Nucleus accumbens (tissue), 56 donors: ENCODE data around the gene CIC.
A peak's percentile ranks its signal among the peaks of the same experiment; 100 is the strongest.

Experiments used
- DNase-seq, 56 donors: peaks; one replicate each; lab custom pipeline; 2025; lab: John Stamatoyannopoulos, UW

Gene CIC

DNA sequence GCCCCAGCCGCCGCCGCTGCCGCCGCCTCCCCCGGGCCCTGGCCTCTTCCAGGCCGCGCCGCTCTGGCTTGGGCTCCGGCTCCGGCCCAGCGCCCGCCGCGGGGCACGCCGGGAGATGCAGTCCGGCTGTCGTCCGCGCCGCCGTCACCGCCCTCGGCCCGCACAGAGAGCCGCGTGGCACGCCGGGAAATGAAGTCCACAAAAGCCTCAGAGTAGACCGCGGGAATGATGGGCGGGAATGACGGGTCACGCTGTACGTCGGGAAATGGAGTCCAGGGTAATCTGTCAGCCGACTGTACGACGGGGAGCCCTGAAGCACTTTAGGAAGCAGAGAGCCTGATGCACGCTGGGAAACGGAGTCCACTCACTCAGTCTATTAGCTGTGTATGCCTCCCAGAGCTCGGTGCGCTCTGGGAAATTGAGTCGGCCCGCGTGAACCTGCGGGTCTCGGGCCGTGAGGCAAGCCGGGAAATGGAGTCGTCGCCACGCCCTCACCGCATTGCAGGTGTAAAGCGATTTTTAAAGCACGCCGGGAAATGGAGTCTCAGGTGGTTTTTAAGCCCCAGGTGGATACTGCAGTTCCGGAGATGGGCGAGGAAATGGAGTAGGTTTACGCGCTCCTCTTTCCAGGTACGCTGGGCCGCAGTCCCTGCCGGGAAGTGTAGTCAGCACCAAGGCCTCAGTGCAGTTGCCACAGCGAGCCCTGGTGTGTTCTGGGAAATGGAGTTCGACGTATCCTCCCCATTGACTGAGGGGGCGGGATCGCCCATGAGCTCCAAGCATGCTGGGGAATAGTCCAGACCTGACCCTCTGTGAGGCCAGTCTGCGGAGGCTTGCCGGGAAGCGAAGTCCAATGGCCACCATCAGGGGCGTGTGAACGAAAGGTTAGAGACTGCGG lies 26.3 kb upstream of the CIC start, which contains the start of gene GSK3A:
TSS of gene GSK3A (minus strand) at position 91 of the 898 bp plus-strand sequence. CDS start 137 bp downstream, outside the sequence.
- DNase-seq = peak; percentile 97 to 100 (median 100)

DNA sequence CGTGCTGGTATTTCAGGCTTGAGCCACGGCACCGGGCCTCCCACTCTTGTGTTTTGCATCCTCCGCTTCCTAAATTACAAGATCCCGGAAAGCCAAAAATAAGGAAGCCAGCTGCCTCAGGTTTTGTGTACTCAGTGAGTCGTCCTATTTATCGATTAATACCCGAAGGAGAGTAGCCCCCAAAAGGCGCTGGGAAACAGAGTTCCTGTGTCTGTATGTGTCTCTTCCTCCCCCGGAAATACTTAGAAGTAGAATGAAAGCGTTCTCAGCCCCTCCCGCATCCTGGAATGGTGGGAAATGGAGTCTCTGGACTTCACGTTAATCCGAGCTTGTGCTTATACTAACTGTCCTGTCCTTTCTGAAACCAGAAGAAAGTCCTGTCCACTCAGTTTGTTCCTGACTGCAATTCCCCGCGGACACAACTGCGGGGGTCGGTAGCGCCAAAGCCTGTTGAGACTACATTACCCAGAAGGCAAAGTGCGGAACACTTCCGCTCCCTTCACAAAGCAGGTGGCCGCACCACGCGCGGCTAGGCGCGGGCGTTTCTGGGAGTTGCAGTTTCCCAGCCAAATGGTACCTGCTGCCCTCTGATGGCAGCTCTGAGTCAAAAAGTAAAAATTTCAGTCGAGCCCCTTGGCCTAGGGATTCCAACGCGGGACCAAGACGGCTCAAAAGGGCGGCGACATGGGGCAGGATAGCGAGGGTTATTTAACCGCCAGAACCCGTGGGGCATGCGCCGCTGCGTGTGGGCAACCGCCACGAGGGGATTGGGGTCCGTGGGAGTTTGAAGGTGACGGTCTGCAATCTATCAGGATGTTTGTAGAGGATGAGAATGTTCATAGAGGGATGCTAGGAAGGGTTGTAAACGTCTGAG lies 24.5 kb upstream of the CIC start:
- peak; percentile 66 to 97 (median 90) for DNase-seq

DNA sequence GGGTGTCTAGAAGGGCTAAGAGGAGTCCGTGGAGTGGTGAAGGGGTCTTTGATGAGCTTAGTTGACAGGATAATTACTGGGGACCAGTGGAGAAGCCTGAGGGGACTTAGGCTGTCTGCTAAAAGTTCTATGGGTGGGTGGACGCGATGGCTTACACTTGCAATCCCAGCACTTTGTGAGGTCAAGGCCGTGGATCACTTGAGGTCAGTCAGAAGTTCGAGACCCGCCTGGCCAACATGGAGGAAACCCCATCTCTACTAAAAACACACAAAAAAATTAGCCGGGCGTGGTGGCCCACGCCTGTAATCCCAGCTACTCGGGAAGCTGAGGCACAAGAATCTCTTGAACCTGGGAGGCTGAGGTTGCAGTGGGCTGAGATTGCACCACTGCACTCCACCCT lies 23.8 kb upstream of the CIC start:
- DNase-seq = no peak

- DNase-seq = peak; percentile 12 to 94 (median 80)
These were observed 22.7 kb upstream of the CIC start for GRCh38 chr19:42246143-42246921.

DNA sequence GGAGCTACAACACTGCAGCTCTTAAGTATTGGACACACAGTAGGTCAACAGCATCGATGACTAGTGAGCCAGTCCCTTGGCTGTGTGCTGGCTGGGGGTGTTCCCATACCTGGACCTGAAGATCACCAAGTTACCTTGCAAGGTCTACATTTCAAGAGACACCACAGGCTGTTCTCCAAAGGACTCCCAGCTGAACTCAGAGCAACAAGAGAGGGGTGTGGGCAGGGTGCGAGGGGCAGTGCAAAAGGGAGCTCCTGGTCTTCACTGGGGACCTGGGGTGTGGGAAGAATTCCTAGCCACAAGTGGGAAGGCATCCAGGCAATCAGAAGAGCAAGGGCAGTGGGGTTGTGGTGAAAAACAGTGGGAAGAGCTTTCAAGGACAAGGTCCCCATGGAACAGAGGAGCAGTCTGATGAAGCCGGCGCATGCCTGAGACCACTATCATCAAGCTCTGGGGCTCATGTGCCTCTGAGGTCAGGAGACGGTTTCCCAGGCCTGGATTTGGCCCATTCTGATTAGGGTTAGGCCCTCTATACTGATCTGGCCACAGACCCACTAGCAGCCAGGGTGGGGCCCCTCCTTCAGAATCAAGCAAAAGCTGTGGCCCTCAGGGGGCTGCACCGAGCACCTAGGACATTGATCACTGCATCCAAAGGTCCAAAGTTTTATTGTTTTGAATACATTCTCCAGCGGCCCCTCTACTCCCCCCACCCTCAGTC lies 22.0 kb upstream of the CIC start:
- DNase-seq = no peak

DNA sequence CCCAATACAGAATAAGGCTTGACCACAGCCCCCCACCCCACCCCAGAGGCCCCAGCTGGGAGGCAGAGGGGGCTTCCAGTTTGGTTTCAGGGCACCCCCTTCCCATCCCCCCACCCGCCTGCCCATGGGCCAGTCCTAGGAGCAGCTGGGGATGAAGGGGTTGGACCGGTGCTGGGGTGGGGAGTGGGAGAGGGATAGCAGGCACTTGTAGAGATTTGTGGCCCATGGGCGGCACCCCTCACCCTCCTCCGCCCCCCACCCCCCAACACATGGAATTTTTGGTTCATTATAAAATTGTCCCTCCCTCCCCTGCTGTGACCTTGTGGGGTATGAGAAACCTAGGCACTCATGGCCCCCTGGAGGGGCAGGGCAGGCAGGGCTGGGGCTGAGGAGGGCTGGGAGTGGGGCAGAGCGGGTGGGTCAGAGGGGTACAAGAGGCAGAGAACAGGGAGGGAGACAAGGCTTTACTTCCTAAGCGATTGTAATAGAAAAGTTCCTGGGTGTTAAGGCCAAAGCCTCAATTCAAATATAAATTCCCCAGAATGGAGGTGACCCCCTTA lies 21.3 kb upstream of the CIC start:
- no peak for DNase-seq

DNA sequence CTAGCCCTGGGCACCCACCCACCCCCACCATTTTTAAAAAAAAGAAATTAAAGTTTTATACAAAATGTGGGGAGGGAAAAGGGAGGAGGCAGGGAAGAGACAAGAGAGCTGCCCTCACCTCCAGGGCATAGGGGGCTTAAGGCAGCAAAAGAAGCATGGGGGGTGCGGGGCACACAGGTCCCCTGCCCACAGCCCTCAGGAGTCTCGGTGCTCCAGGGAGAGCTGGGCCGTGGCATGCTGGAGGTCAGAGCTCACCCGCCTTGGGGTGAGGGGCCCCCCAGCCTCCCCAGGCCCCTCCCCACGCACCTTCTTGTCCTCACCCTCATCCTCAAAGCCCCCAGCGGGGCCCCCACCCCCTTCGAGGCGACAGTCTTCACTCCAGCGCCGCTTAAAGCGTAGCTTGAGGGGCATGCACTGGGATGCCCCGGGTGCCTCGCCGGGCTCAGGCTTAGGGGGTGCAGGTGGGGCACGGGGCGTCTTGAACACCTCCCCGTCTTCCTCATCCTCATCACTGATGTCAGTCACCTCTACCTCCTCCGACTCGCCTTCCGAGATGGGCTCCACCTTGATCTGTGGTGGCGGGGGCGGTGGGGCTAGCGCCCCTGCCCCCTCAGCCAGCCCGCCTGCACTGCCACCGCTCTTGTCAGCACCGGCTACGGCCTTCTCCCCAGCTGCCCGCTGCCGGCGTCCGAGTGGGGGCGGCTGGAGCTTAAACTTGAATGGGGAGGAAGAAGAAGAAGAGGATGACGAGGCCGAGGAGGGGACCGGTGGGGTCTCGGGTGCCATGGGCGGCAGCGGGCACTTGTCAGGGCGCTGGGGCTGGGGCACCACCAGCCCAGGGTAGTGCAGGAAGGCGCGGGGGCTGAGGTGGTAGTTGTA lies 20.5 kb upstream of the CIC start:
- DNase-seq = no peak

- peak in 1 of 56 donors; percentile 28 for DNase-seq
These were observed 19.8 kb upstream of the CIC start for GRCh38 chr19:42249149-42249750.

- DNase-seq = no peak
These were observed 19.3 kb upstream of the CIC start for GRCh38 chr19:42249769-42250168.

DNA sequence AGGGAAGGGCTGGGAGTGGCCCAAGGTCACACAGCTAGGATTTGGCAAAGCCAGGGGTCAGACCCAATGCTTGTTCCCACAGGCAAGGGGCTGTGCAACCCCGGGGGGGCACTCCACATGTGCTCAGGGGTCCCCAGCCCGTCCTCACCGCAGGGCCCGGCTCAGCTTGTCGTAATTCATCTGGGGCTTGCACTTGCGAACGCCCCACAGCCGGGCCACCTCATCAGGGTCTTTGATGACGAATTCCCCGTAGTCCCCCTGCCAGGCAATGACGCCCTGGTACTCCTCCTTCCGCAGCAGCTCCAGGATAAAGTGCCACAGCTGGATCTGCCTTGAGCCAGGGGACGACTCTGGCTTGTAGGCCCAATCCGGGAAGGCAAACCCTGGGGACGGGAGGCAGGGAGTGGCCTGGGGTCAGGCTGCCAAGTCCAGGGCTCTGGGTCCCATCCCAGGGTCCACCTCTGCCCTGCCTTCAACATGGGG lies 18.8 kb upstream of the CIC start:
- peak in 4 of 56 donors; percentile 17 to 56 (median 29) for DNase-seq

GRCh38 chr19:42250666-42251531 lies 18.2 kb upstream of the CIC start:
- peak in 42 of 56 donors; percentile 13 to 75 (median 52) for DNase-seq

GRCh38 chr19:42251572-42252358 lies 17.3 kb upstream of the CIC start:
- DNase-seq = no peak

- peak in 55 of 56 donors; percentile 52 to 95 (median 84) for DNase-seq
These were observed 16.4 kb upstream of the CIC start for GRCh38 chr19:42252365-42253244.

DNA sequence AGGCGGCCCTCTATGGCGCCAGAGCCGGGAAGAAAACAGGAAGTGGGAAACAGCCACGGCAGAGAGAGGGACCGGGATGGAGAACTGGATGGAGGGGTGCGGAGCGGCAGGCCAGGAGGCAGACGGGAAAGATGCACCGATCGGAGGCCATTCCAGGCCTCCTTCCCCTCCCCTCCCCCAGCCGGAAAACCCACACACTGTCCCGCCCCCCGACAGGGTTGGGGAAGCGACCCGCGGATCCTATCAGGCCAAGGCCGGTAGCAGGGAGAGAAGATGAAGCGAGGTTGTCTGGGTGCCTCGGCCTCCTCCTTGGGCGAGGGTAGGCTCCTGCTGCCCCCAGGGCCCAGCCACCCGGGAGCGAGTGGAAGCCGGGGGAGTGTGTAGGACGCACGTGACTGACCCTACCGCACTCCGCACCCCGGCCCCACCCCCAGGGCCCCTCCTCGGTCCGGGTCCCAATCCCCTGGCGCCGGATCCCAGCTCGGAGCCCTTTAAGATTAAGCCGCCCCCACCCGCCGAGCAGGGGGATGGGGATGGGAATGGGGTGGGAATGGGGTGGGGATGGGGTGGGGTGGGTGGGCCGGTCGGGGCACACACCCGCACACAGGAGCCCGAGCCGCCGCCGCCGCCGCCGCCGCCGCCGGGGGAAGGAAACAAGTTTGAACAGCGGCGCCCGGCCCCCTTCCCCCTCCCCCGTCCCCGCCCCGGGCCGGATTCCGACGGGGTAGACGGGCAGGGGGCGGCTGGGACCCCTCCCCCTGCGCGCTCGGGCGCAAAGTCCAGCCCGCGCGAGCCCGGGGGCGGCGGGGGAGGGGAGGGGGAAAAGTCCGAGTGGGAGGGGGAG lies 15.6 kb upstream of the CIC start:
- peak in 42 of 56 donors; percentile 11 to 77 (median 56) for DNase-seq
